ENCODE measurements around the gene FSTL1. TPM values are rescaled to one million over a fixed set of nuclear protein-coding genes. Genes with fewer than 3 reads are reported as not detected.

The FSTL1 gene
- total and polyA plus RNA-seq, 7 experiments from 2014 or later = 0.05 to 0.58 (median 0.29) TPM; not detected in 3

DNA sequence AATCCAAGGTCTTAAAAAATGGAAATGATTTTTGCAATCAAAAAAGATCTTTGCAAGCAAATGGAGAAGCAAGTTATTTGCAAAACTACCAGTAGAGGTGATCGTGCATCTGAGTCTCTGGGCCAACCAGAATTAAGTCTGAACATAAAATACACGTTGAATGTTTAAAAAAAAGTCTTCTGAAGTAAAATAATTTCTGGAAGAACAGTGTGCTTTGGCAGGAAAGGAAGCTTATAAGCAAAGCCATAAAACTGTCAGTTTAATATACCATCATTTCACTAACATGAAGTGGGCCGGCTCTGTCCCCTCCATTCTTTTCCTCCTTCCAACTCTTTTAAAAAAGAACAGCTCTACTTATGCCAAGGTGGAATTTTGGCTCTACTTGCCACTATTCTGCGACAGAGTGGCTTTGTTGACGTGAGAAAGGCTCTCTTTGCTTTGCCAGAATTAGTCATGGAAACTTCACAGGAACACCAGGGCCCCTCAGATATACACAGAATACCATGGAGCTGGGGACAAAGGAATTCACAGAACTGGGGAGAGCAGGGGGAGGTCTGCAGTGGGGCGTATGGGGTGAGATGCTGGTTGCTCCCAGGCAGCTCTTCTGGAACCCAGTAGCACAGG, 29.8 kb downstream of the FSTL1 start:
- ChIA-PET POLR2A (no interaction called here), CTCF (interaction anchor here (1.0 kb wide), 1 partner anchor 138 kb away, joined by 3 read pairs; no protein-coding TSS in a partner anchor)
- H3K27ac ChIP-seq (ENCODE audit: low read depth, low read length) = no peak overlapping the region
- DNase-seq (no peak), ATAC-seq (no peak)
- H3K4me1 Mint-ChIP-seq = peaks cover 16 to 24% (median 18%) of the 10 kb centered on the region in 7 donors
- H3K4me3 Mint-ChIP-seq = no peak overlapping the region
- H3K9me3 ChIP-seq (ENCODE audit: control insufficient read depth in 2 of 3, low read length in 3 of 3) = no peaks in the 10 kb centered on the region
- no peak overlapping the region for H3K4me3 ChIP-seq (ENCODE audit: low read length)
- intact Hi-C loops (cut with micrococcal nuclease) = no loop called here
- H3K4me1 ChIP-seq (ENCODE audit: control insufficient read depth in 2 of 2, insufficient read depth in 2 of 2, low read length in 2 of 2) = no peaks in the 10 kb centered on the region
- no peak overlapping the region for H3K27ac Mint-ChIP-seq
- H3K36me3 ChIP-seq (ENCODE audit: control insufficient read depth in 2 of 3, insufficient read depth in 3 of 3, low read length in 3 of 3) = no peaks in the 10 kb centered on the region
- H3K27me3 ChIP-seq (ENCODE audit: control insufficient read depth in 2 of 2, insufficient read depth in 2 of 2, low read length in 2 of 2) = no peaks in the 10 kb centered on the region
- no peaks in the 10 kb centered on the region for H3K36me3 Mint-ChIP-seq
- H3K27me3 Mint-ChIP-seq = peaks cover 0 to 9% (median 6%) of the 10 kb centered on the region in 5 donors
- no peaks in the 10 kb centered on the region for H3K9me3 Mint-ChIP-seq

DNA sequence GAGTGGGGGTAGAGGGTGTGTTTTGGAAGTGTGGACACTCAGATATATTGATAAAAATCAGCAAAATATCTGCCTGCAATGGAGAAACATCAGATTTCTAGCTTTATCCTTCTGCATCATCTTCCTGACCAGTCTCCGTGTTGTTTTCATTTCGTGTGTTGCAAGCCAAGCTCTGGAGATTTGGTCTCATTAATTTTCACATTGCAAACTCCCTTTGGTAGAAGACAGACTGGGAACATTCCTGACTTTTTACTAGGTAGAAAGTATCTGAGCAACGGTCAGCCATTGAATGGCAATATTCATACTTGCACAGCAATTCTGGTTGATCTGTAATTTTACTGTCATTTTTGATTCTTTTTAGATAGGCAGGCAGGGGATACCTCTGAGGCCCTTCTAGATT, 30.4 kb downstream of the FSTL1 start:
- intact Hi-C loops (cut with micrococcal nuclease) = no loop called here
- Histone ChIP-seq H3K9me3 (ENCODE audit: control insufficient read depth in 2 of 3, low read length in 3 of 3) (no peaks in the 10 kb centered on the region), H3K4me1 (ENCODE audit: control insufficient read depth in 2 of 2, insufficient read depth in 2 of 2, low read length in 2 of 2) (no peaks in the 10 kb centered on the region), H3K27ac (ENCODE audit: low read depth, low read length) (no peak overlapping the region), H3K27me3 (ENCODE audit: control insufficient read depth in 2 of 2, insufficient read depth in 2 of 2, low read length in 2 of 2) (no peaks in the 10 kb centered on the region), H3K36me3 (ENCODE audit: control insufficient read depth in 2 of 3, insufficient read depth in 3 of 3, low read length in 3 of 3) (no peaks in the 10 kb centered on the region), H3K4me3 (ENCODE audit: low read length) (no peak overlapping the region)
- POLR2A ChIA-PET = no interaction called here
- Mint-ChIP-seq H3K27ac (peak overlapping the region in 1 of 9 donors; percentile 6), H3K4me1 (peaks cover 16 to 24% (median 18%) of the 10 kb centered on the region in 7 donors), H3K9me3 (no peaks in the 10 kb centered on the region), H3K27me3 (peaks cover 0 to 9% (median 6%) of the 10 kb centered on the region in 5 donors), H3K4me3 (no peak overlapping the region), H3K36me3 (no peaks in the 10 kb centered on the region)
- ATAC-seq = no peak
- CTCF ChIA-PET = interaction anchor here (0.6 to 1.0 kb wide), 3 partner anchors 19 to 175 kb away, joined by 3 read pairs; no protein-coding TSS in a partner anchor
- DNase-seq = no peak

DNA sequence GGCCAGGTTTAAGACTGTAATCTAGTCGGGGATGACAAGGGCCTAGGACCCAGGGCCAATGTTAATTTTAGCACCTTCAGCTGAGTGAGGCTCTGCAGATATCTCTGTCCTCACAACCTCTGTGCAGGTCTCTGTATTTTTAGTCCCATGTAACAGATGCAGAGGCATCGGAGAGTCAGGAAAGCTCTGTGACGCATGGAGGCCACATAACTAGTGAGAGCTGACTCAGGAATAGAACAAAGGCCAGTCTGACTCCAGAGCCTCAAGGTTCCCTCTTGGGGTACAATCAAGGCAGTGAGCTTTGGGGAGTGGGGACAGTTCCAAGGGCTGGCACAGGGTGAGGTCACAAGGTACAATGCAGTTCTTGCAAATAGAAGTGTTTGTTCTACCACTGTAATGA, 31.0 kb downstream of the FSTL1 start:
- H3K9me3 Mint-ChIP-seq = no peaks in the 10 kb centered on the region
- no peaks in the 10 kb centered on the region for H3K9me3 ChIP-seq (ENCODE audit: control insufficient read depth in 2 of 3, low read length in 3 of 3)
- no peak for DNase-seq
- no peak overlapping the region for H3K4me3 ChIP-seq (ENCODE audit: low read length)
- no peak overlapping the region for H3K27ac ChIP-seq (ENCODE audit: low read depth, low read length)
- no peak for ATAC-seq
- no peaks in the 10 kb centered on the region for H3K36me3 Mint-ChIP-seq
- POLR2A ChIA-PET = no interaction called here
- CTCF ChIA-PET = interaction anchor here (0.6 to 1.0 kb wide), 3 partner anchors 19 to 175 kb away, joined by 3 read pairs; no protein-coding TSS in a partner anchor
- intact Hi-C loops (cut with micrococcal nuclease) = loop anchor here (1.0 to 5.0 kb wide), 2 partner anchors 272 to 376 kb away; no protein-coding TSS in a partner anchor
- H3K4me1 ChIP-seq (ENCODE audit: control insufficient read depth in 2 of 2, insufficient read depth in 2 of 2, low read length in 2 of 2) = no peaks in the 10 kb centered on the region
- H3K4me3 Mint-ChIP-seq = no peak overlapping the region
- H3K27ac Mint-ChIP-seq = no peak overlapping the region
- no peaks in the 10 kb centered on the region for H3K27me3 ChIP-seq (ENCODE audit: control insufficient read depth in 2 of 2, insufficient read depth in 2 of 2, low read length in 2 of 2)
- H3K4me1 Mint-ChIP-seq = peaks cover 16 to 24% (median 18%) of the 10 kb centered on the region in 7 donors
- H3K36me3 ChIP-seq (ENCODE audit: control insufficient read depth in 2 of 3, insufficient read depth in 3 of 3, low read length in 3 of 3) = no peaks in the 10 kb centered on the region
- H3K27me3 Mint-ChIP-seq = peaks cover 0 to 8% (median 6%) of the 10 kb centered on the region in 5 donors

DNA sequence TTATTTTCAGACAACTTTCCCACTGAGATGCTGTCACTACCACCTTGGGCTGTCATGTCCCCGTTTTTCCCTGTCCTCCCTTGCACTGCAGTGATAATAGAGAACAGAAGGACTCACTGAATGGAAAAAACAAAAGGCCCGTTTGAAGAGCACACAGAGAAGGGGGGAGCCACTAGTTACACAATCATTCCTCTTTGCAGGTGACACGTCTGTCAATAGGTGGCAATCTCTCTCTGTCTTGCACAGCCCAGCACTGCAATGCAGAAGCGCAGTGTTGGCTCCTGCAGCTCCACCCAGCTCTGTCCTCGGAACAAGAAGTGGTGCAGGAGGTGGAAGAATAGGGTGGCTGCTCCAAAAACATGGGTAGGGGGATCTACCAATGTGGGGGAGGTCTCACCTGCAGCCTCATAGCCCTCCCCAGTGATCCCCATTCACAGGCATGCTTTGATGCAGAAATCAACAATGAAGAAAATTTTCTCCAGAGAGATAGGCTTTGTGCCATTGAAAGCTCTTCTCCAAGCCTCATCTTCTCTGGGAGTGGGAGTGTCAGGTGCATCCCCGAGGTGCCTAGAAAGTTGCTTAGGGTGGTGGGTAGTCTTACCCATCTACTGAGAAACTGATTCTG, 31.8 kb downstream of the FSTL1 start:
- no peaks in the 10 kb centered on the region for H3K27me3 ChIP-seq (ENCODE audit: control insufficient read depth in 2 of 2, insufficient read depth in 2 of 2, low read length in 2 of 2)
- Mint-ChIP-seq H3K27me3 (peaks cover 0 to 7% (median 6%) of the 10 kb centered on the region in 5 donors), H3K4me1 (peaks cover 16 to 24% (median 18%) of the 10 kb centered on the region in 7 donors), H3K36me3 (no peaks in the 10 kb centered on the region), H3K9me3 (no peaks in the 10 kb centered on the region), H3K4me3 (peak overlapping the region in 2 of 10 donors; percentile 10 to 38), H3K27ac (peak overlapping the region in 1 of 9 donors; percentile 64)
- H3K9me3 ChIP-seq (ENCODE audit: control insufficient read depth in 2 of 3, low read length in 3 of 3) = no peaks in the 10 kb centered on the region
- DNase-seq (peak in 6 of 9 donors; percentile 7 to 24 (median 15)), ATAC-seq (peak; percentile 55)
- ChIA-PET CTCF (interaction anchor here (0.6 to 4.4 kb wide), 8 partner anchors 70 to 376 kb away, joined by 3 to 69 read pairs (median 6); partner anchors contain the start of gene LRRC58), POLR2A (interaction anchor here (0.9 kb wide), 1 partner anchor 70 kb away, joined by 3 read pairs; the partner anchor contains the start of gene LRRC58)
- H3K27ac ChIP-seq (ENCODE audit: low read depth, low read length) = no peak overlapping the region
- no peak overlapping the region for H3K4me3 ChIP-seq (ENCODE audit: low read length)
- intact Hi-C loops (cut with micrococcal nuclease) = loop anchor here (1.0 to 5.0 kb wide), 2 partner anchors 272 to 376 kb away; no protein-coding TSS in a partner anchor
- no peaks in the 10 kb centered on the region for H3K36me3 ChIP-seq (ENCODE audit: control insufficient read depth in 2 of 3, insufficient read depth in 3 of 3, low read length in 3 of 3)
- no peaks in the 10 kb centered on the region for H3K4me1 ChIP-seq (ENCODE audit: control insufficient read depth in 2 of 2, insufficient read depth in 2 of 2, low read length in 2 of 2)

DNA sequence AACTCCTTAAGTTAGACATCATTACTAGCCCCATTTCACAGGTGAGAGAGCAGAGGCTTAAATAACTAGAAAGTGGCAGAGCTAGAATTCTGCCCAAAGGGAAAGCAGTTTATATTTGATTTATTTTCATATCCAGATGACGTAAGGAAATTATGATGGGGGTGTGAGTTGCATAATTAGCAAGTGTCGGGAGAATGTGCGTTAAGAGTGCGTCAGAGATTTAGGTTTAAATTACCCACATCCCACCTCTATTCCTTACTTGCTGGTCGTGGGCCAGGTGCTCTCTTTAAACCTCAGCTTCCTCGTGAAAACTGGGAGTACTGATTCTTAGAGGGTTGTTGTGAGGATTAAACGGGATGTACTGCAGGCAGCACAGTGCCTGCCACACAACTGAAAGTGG, 32.3 kb downstream of the FSTL1 start:
- DNase-seq (no peak), ATAC-seq (no peak)
- Mint-ChIP-seq H3K27me3 (peaks cover 0 to 7% (median 6%) of the 10 kb centered on the region in 5 donors), H3K36me3 (no peaks in the 10 kb centered on the region), H3K27ac (no peak overlapping the region), H3K4me1 (peaks cover 16 to 24% (median 18%) of the 10 kb centered on the region in 7 donors), H3K4me3 (peak overlapping the region in 1 of 10 donors; percentile 10), H3K9me3 (no peaks in the 10 kb centered on the region)
- H3K4me3 ChIP-seq (ENCODE audit: low read length) = no peak overlapping the region
- H3K9me3 ChIP-seq (ENCODE audit: control insufficient read depth in 2 of 3, low read length in 3 of 3) = no peaks in the 10 kb centered on the region
- H3K27me3 ChIP-seq (ENCODE audit: control insufficient read depth in 2 of 2, insufficient read depth in 2 of 2, low read length in 2 of 2) = no peaks in the 10 kb centered on the region
- CTCF ChIA-PET = interaction anchor here (0.6 to 4.4 kb wide), 12 partner anchors 9 to 920 kb away, joined by 3 to 69 read pairs (median 5); partner anchors contain the start of gene LRRC58
- no peaks in the 10 kb centered on the region for H3K4me1 ChIP-seq (ENCODE audit: control insufficient read depth in 2 of 2, insufficient read depth in 2 of 2, low read length in 2 of 2)
- POLR2A ChIA-PET = interaction anchor here (0.9 kb wide), 1 partner anchor 70 kb away, joined by 3 read pairs; the partner anchor contains the start of gene LRRC58
- no peaks in the 10 kb centered on the region for H3K36me3 ChIP-seq (ENCODE audit: control insufficient read depth in 2 of 3, insufficient read depth in 3 of 3, low read length in 3 of 3)
- no peak overlapping the region for H3K27ac ChIP-seq (ENCODE audit: low read depth, low read length)
- intact Hi-C loops (cut with micrococcal nuclease) = loop anchor here in 1 of 2 donors (5.0 kb wide), 1 partner anchor 271 kb away; no protein-coding TSS in a partner anchor

DNA sequence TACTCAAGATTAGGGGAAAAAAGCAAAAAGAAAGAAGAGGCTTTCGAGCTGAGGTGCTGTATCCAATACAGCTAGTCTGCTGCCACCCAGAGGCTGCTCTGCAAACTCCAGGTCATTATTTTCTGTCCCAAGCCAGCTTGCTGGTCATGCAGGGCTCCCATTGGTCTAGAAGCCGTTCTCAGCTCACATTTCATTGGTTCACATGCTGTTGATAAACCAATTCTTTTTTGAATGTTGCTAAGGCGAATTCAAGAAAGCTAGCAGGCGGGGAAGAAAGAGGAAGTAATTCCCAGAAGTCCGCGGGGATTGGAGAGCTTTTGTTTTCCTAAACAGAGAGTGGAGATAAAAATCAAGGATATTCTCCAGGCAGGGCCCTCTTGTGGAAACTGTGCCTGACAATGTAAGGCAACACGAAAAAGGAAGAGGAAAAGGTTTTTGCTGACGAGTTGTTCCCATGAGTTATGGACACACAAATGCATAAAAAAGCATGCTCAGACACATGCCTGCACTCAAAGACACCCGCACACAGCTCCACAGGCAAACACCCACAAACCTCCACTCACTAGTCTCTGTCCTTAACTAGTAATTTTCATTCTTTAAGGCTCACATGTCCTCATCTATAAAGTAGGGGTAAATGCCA, 33.4 kb downstream of the FSTL1 start:
- POLR2A ChIA-PET = interaction anchor here (1.1 kb wide), 1 partner anchor 322 kb away, joined by 4 read pairs; no protein-coding TSS in a partner anchor
- no peak overlapping the region for H3K27ac ChIP-seq (ENCODE audit: low read depth, low read length)
- intact Hi-C loops (cut with micrococcal nuclease) = loop anchor here (1.0 to 5.0 kb wide), 13 partner anchors 68 to 1535 kb away; partner anchors contain the start of genes LRRC58 (in 2 of the 2), GSK3B (in 1 of the 2), GTF2E1 (in 1 of the 2) and RABL3 (in 1 of the 2)

More for the DNA sequence above, 33.4 kb downstream of the FSTL1 start:
- H3K9me3 Mint-ChIP-seq = no peaks in the 10 kb centered on the region
- ATAC-seq = peak; percentile 100
- H3K27me3 ChIP-seq (ENCODE audit: control insufficient read depth in 2 of 2, insufficient read depth in 2 of 2, low read length in 2 of 2) = no peaks in the 10 kb centered on the region
- H3K36me3 Mint-ChIP-seq = no peaks in the 10 kb centered on the region
- no peaks in the 10 kb centered on the region for H3K4me1 ChIP-seq (ENCODE audit: control insufficient read depth in 2 of 2, insufficient read depth in 2 of 2, low read length in 2 of 2)
- no peaks in the 10 kb centered on the region for H3K36me3 ChIP-seq (ENCODE audit: control insufficient read depth in 2 of 3, insufficient read depth in 3 of 3, low read length in 3 of 3)
- peak overlapping the region; percentile 80 to 89 (median 88) for H3K4me3 Mint-ChIP-seq
- peaks cover 0 to 7% (median 6%) of the 10 kb centered on the region in 5 donors for H3K27me3 Mint-ChIP-seq
- H3K4me3 ChIP-seq (ENCODE audit: low read length) = peak overlapping the region; percentile 72
- H3K27ac Mint-ChIP-seq = peak overlapping the region in 8 of 9 donors; percentile 13 to 76 (median 32)
- H3K4me1 Mint-ChIP-seq = peaks cover 16 to 24% (median 18%) of the 10 kb centered on the region in 7 donors
- no peaks in the 10 kb centered on the region for H3K9me3 ChIP-seq (ENCODE audit: control insufficient read depth in 2 of 3, low read length in 3 of 3)
- CTCF ChIA-PET = interaction anchor here (0.6 to 4.4 kb wide), 24 partner anchors 8 to 1686 kb away, joined by 3 to 69 read pairs (median 4); partner anchors contain the start of gene LRRC58
- peak; percentile 58 to 83 (median 79) for DNase-seq

All from naive thymus-derived CD4-positive, alpha-beta T cell (primary cell).